IPS DF 19.7 (cell line): ENCODE results near the gene SLCO2A1.

Source experiments
- DNase-seq: peaks from one replicate; pipeline ENCODE4 v3.0.0-alpha.2; 2013; ENCODE audit warnings: low read depth, low spot score

The SLCO2A1 gene

GRCh38 chr3:133899311-133899710 lies 130.4 kb downstream of the SLCO2A1 start:
- DNase-seq = no peak

DNA sequence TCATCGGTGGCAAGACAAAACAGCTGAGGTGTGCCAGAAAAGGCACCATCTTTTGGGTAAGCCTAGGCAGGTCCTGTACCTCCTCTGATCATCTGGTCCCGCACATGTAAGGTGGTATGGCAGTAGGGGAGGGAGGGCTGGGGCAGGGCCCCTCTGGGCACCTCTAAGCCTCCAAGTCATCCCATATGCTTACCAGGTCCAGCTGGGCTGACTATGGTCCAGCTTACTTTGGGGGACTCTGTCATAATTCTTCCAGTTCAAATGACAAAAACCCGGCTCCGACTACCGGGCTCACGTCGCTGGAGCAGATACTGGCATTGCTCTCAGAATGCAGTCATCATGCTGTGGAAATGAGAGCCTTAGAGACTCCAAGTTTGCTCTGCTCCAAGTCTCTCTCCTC lies 132.2 kb downstream of the SLCO2A1 start:
- DNase-seq = no peak

DNA sequence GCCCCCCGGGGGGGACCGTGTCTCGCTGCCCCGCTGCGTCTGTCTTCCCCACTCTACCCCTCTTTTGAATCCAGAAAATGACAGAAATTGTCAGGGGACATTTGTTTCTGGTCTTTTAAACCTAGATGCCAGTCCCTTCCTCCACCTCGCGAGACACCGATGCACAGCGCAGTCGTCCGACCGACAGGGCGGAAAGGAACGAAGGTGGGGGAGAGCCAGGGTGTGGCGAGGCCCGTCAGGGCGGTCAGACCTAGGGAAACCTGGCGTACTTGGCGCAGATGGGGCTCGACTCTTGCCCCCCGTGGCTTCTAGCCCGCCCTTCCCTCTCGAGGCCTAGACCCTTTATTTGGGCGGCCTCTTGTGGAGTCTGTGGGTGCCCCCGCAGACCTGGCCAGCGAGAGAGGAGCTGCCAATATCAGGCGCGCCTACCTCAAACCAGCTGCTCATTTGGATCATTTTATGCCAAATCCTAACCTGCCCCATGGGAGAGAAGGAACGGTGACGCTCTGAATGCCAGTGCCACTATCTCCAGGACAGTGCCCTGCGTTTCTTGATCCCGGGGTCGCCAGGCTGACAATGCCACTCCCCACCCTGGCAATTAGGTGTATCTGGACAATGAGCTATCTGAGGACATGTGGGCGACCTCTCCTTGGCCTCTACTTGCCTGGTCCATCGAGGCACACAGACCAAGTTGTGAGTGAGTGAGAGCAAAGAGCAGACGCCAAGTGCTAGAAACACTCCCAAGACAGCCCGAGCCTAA lies 133.5 kb downstream of the SLCO2A1 start:
- DNase-seq = no peak

GRCh38 chr3:133895208-133896001 lies 134.3 kb downstream of the SLCO2A1 start, which contains the start of gene RAB6B:
Gene RAB6B (minus strand): TSS chr3:133895882. CDS start chr3:133895466, 416 bp downstream.
- no peak for DNase-seq

DNA sequence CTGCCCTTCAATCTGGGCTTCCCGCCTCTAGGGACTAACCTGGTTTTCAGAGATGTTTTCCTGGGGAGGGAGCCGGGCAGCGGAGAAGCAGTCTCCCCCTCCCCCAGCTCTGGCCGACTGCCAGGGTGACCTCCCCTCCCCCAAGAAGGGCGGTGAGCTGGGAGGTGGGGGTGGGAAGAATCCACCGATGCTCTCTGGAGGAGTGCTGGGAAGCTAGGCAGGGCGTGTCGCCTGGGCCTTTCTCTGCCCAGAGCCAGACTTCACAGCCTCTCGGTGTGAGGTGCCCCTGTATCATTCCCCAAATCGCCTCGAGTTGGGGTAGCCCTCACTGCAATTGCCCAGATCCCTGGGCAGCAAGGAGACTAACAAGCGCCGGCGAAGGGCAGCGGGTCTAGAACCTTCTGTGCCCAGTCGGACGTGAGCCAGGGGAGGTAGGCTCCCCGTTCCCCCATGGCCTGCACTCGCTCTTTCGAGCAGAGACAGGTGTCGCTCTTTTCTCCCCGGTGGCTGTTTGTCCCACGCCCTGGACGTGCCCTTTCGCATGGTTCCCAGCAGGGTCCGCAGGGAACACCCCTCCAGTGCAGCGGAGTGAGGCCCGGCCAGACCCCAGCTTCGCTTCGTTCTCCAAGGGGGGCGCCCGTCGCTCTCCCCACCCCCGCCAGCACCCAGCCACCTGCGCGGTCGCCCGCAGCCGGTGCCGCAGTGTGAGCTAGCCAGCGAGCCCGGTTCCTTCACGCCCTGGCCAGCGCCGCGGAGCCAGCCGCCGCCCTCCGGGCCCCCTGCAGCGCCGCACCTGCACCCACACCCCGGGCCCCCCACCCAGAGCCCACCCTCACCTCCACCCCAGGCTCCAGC lies 135.1 kb downstream of the SLCO2A1 start:
- no peak for DNase-seq

DNA sequence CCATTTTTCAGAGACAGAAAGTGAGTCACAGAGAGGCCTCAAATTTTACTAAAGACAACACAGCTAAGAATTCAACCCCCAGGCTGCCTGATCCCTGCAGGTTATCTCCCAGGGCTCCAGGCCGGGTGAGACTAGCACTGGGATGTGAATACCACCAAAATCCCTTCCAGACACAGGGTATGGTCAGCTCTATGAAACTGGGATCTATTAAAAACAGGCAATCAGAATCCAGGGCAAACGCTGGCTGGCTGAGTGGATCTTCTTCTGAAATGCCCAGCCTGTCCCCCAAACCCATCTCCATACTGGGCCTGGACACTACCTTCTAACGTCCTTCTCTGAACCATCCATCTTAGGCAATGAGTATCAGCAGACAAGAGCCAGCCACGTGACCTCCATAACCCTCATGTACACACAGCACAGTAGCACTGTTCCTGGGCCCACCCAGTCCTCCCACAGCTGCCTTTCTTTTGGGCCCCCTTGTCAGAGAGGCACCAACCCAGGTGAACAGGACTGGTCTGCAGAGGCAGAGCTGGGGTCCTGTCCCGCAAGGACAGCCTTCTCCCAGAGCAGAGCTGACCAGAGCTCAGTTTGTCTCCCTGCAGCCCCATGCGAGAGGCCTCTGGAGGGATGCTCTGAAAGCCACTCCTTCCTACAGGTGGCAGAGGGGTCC lies 135.9 kb downstream of the SLCO2A1 start:
- DNase-seq = no peak

GRCh38 chr3:133892541-133893231 lies 137.0 kb downstream of the SLCO2A1 start:
- DNase-seq = no peak

GRCh38 chr3:133891662-133892378 lies 137.9 kb downstream of the SLCO2A1 start:
- no peak for DNase-seq

DNA sequence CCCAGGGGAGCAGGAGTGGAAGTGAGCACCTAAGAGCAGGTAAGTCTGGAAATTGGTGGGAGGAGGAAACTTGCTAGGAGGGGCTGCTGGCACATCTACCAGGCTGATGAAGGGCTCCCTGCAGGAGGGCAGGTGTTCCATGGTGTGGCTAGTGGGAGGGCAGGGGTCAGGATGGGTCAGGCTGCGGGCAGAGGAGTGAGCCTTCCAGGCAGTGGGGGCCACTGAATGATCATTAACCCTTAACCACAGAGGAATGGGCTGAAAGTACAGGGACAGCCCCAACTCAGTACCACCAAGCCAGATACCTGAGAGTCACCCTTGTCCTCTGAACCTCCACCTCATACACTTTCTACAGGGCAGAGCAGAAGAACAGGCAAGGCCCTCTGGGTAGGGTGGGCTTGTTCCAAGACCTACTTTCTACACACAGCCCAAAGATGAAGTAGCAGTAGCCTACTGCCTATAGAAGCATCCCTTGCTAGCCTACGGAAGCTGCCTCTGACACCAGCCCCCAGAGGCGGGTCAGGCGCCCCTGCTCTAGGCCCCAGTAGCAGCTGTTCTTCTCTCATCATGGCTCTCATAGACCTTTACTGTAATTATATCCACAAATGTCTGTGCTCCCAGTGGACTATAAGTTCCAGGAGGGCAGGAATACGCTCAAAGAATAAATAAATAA lies 138.6 kb downstream of the SLCO2A1 start:
- no peak for DNase-seq

DNA sequence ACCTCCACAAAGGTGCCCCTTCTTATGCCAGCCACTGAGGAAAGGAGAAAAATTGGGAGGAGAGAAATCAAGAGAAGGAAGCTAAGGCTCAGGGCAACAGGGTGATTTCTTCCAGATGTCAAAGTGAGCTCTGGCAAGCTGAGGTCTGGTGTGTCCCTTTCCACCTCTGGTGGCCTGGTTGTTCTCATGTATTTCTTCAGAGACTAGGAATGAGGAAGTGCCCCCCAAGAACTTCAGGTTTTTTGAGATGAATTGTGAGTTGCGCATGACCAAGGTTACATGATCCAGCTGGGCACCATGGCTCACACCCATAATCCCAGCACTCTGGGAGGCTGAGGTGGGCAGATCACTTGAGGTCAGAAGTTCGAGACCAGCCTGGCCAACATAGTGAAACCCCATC lies 139.7 kb downstream of the SLCO2A1 start:
- DNase-seq = no peak

- no peak for DNase-seq
These were observed 140.9 kb downstream of the SLCO2A1 start for GRCh38 chr3:133888726-133889340.

- DNase-seq = no peak
These were observed 141.7 kb downstream of the SLCO2A1 start for GRCh38 chr3:133887803-133888703.

DNA sequence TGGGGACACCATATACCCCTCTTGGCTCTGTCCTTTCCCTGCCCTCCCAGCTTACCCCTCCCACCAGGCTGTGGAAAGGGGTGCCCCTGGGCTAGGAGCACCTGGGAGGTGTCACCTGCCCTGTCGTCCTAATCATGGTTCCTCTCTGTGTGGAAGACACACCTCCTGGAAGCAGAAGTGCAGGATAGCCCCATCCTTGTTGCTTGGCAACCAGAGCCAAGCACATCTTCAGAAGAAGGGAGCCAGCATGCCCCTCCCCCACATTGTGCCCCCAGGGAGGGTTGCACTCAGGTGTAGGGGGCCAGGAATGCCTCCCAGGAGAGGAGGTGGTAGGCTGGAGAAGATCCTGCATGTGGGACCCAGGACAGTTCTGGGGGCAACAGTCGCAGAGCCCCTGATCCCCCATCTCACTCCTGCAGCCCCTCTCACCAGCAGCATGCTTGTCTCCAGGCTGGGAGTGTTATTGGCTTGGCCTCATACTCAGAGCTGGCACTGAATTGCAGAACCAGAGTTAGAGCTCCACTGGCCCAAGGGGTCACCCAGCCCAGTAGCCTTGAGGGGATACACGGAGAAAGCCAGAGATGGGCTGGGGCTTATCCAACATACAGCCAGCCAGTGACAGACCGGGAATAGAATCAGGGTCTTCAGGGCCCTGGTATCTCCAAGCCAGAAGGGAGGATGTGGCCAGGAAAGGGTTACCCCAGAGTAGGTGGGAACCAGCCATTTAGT lies 142.5 kb downstream of the SLCO2A1 start:
- no peak for DNase-seq

DNA sequence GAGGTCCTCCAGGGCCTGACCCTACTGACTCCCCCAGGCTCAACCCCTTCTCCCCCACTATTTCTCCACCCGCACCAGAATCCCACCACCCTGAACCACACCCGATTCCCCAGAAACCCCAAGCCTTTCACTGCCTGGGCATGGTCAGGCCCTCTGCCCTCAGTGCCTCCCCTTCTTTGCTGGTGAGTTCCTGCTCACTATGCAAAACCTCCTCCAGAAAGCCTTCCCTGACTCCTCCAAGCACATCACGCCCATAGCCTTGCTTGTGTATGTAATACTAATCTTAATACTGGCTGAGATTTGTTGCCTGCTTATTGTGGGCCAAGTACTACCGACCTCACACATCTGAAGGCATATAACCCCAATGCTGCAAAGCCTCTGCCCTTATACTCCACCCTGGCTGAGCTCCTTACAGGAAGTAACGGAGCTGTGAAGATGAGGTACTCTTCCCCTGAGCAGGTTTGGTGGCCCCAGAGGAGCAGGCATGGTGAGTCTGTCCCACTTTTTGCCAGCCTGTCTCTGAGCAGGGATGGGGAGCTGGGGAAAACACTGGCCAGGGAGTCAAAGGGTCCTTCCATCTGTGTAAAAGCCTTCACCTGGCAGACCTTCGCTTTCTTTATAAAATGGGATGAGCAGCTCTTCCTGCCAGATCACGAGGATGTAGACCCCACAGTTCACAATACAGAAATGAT lies 143.5 kb downstream of the SLCO2A1 start:
- DNase-seq = no peak

GRCh38 chr3:133884887-133885711 lies 144.6 kb downstream of the SLCO2A1 start:
- no peak for DNase-seq
